Activated naive CD8-positive, alpha-beta T cell treated with anti-CD3 and anti-CD28 coated beads, Interleukin-2, amount 50 U/mL, for 16 hours (primary cell): Measurements from ENCODE around the gene FGF18.
"Not testable (repeated sequence)": the region's sequence is repeated elsewhere in the genome, so short reads cannot be mapped to it uniquely, and the experiment has no call there.

Experiments
- DNase-seq: peaks from one replicate; pipeline ENCODE4 v3.0.0-alpha.2; 2020; ENCODE audit warnings: low read depth, low spot score

Gene FGF18

GRCh38 chr5:171400169-171400568 is 19.3 kb upstream of the FGF18 start:
- DNase-seq: no peak

GRCh38 chr5:171401167-171401947 is 18.1 kb upstream of the FGF18 start:
- DNase-seq: no peak

GRCh38 chr5:171402751-171403150 is 16.7 kb upstream of the FGF18 start:
- not testable (repeated sequence) for DNase-seq

- DNase-seq: no peak
Measured at GRCh38 chr5:171405615-171406014, 13.8 kb upstream of the FGF18 start.

- no peak for DNase-seq
Measured at GRCh38 chr5:171407234-171407633, 12.2 kb upstream of the FGF18 start.

- DNase-seq: no peak
Measured at GRCh38 chr5:171409164-171410136, 10.0 kb upstream of the FGF18 start.

GRCh38 chr5:171410181-171410580 is 9.3 kb upstream of the FGF18 start:
- DNase-seq: no peak

GRCh38 chr5:171412186-171412585 is 7.3 kb upstream of the FGF18 start:
- no peak for DNase-seq

- no peak for DNase-seq
Measured at GRCh38 chr5:171413153-171413910, 6.1 kb upstream of the FGF18 start.

GRCh38 chr5:171413993-171414392 is 5.5 kb upstream of the FGF18 start:
- DNase-seq: not testable (repeated sequence)

- DNase-seq: no peak
Measured at GRCh38 chr5:171415115-171415730, 4.2 kb upstream of the FGF18 start.

GRCh38 chr5:171416160-171417049 is 3.0 kb upstream of the FGF18 start:
- no peak for DNase-seq

- peak; percentile 19 for DNase-seq
Measured at GRCh38 chr5:171418316-171418981, 998 bp upstream of the FGF18 start.

- no peak for DNase-seq
Measured at GRCh38 chr5:171419688-171420430, 412 bp downstream of the FGF18 start.

GRCh38 chr5:171420431-171421241 is 1.2 kb downstream of the FGF18 start:
- no peak for DNase-seq

GRCh38 chr5:171421331-171422262 is 2.1 kb downstream of the FGF18 start:
- DNase-seq: no peak

- no peak for DNase-seq
Measured at GRCh38 chr5:171422495-171422894, 3.0 kb downstream of the FGF18 start.
